H9 (cell line): Measurements from ENCODE around the gene IGFL4. TPM values are rescaled to one million over a fixed set of nuclear protein-coding genes. Genes with fewer than 3 reads are reported as not detected.

Experiments
- DNase-seq: peaks from one replicate; pipeline ENCODE4 v3.0.0-alpha.2; 2017
- H2AFZ ChIP-seq: one replicate; pipeline ENCODE4 v1.6.1; 2013; ENCODE audit warnings: mild to moderate bottlenecking, low read length, control low read depth, moderate library complexity
- H2AK5ac ChIP-seq: 2 replicates; pipeline ENCODE4 v1.6.1; 2013; ENCODE audit warnings: low read length, control low read depth, mixed read lengths; ENCODE audit not compliant: insufficient read length
- H2BK120ac ChIP-seq: one replicate; pipeline ENCODE4 v1.6.1; 2013; ENCODE audit warnings: low read depth, mild to moderate bottlenecking, low read length, control low read depth, inconsistent platforms; ENCODE audit not compliant: poor library complexity, severe bottlenecking
- H2BK12ac ChIP-seq: 2 replicates; pipeline ENCODE4 v1.6.1; 2013; ENCODE audit warnings: low read length, control low read depth, mixed read lengths, low read depth; ENCODE audit not compliant: insufficient read length
- H2BK15ac ChIP-seq: 2 replicates; pipeline ENCODE4 v1.6.1; 2013; ENCODE audit warnings: low read depth, low read length, control low read depth
- H2BK20ac ChIP-seq: one replicate; pipeline ENCODE4 v1.6.1; 2013; ENCODE audit warnings: low read depth, mild to moderate bottlenecking, low read length, control low read depth, inconsistent platforms; ENCODE audit not compliant: poor library complexity, severe bottlenecking
- H2BK5ac ChIP-seq: 2 replicates; pipeline ENCODE4 v1.6.1; 2013; ENCODE audit warnings: low read length, control low read depth, mixed read lengths; ENCODE audit not compliant: insufficient read length
- H3K14ac ChIP-seq: 2 replicates; pipeline ENCODE4 v1.6.1; 2013; ENCODE audit warnings: low read length, control low read depth; ENCODE audit not compliant: insufficient read depth
- H3K18ac ChIP-seq: 2 replicates; pipeline ENCODE4 v1.6.1; 2013; ENCODE audit warnings: low read depth, mild to moderate bottlenecking, mixed read lengths, low read length, control low read depth; ENCODE audit not compliant: insufficient read length
- H3K23ac ChIP-seq: 2 replicates; pipeline ENCODE4 v1.6.1; 2013; ENCODE audit warnings: low read length, control low read depth, mixed read lengths, low read depth; ENCODE audit not compliant: insufficient read length
- H3K23me2 ChIP-seq: 2 replicates; pipeline ENCODE4 v1.6.1; 2013; ENCODE audit warnings: low read depth, mild to moderate bottlenecking, mixed read lengths, low read length, control low read depth; ENCODE audit not compliant: insufficient read length, poor library complexity, severe bottlenecking
- H3K27ac ChIP-seq: 2 replicates; pipeline ENCODE4 v1.5.1; 2013; ENCODE audit warnings: low read length, control low read depth, mixed read lengths, low read depth; ENCODE audit not compliant: insufficient read length
- H3K27me3 ChIP-seq: 2 replicates; pipeline ENCODE4 v1.6.1; 2013; ENCODE audit warnings: low read length, control low read depth, inconsistent platforms; ENCODE audit not compliant: insufficient read depth
- H3K4ac ChIP-seq: 2 replicates; pipeline ENCODE4 v1.6.1; 2013; ENCODE audit warnings: low read depth, mild to moderate bottlenecking, control low read depth, inconsistent platforms, low read length, moderate library complexity
- H3K4me1 ChIP-seq: 2 replicates; pipeline ENCODE4 v1.6.1; 2013; ENCODE audit warnings: low read length, control low read depth, inconsistent platforms; ENCODE audit not compliant: insufficient read depth
- H3K4me2 ChIP-seq: 2 replicates; pipeline ENCODE4 v1.6.1; 2013; ENCODE audit warnings: low read length, control low read depth, mixed read lengths; ENCODE audit not compliant: insufficient read length, insufficient read depth
- H3K56ac ChIP-seq: 2 replicates; pipeline ENCODE4 v1.6.1; 2013; ENCODE audit warnings: low read depth, mild to moderate bottlenecking, mixed read lengths, low read length, control low read depth; ENCODE audit not compliant: insufficient read length
- H3K79me1 ChIP-seq: 2 replicates; pipeline ENCODE4 v1.6.1; 2013; ENCODE audit warnings: low read depth, mild to moderate bottlenecking, moderate library complexity, low read length, control low read depth, inconsistent platforms; ENCODE audit not compliant: insufficient read depth, poor library complexity, severe bottlenecking
- H3K79me2 ChIP-seq: 2 replicates; pipeline ENCODE4 v1.6.1; 2013; ENCODE audit warnings: low read length, control low read depth, inconsistent platforms; ENCODE audit not compliant: insufficient read depth
- H3K9ac ChIP-seq: 2 replicates; pipeline ENCODE4 v1.6.1; 2013; ENCODE audit warnings: low read length, control low read depth, mixed read lengths; ENCODE audit not compliant: insufficient read length; ENCODE audit errors: extremely low read depth
- H3K9me3 ChIP-seq: one replicate; pipeline ENCODE4 v1.6.1; 2013; ENCODE audit warnings: low read depth, low read length, inconsistent platforms; ENCODE audit not compliant: control insufficient read depth
- H3T11ph ChIP-seq: one replicate; pipeline ENCODE4 v1.6.1; 2013; ENCODE audit warnings: mild to moderate bottlenecking, low read length, control low read depth, inconsistent platforms
- H4K20me1 ChIP-seq: one replicate; pipeline ENCODE4 v1.6.1; 2013; ENCODE audit not compliant: control insufficient read depth, insufficient read length, insufficient read depth
- H4K5ac ChIP-seq: 2 replicates; pipeline ENCODE4 v1.6.1; 2013; ENCODE audit warnings: low read depth, mild to moderate bottlenecking, mixed read lengths, low read length, control low read depth; ENCODE audit not compliant: insufficient read length
- H4K8ac ChIP-seq: replicated peaks from 2 replicates; pipeline ENCODE4 v1.6.1; 2013; ENCODE audit warnings: low read length, control low read depth, mixed read lengths, low read depth; ENCODE audit not compliant: insufficient read length
- H4K91ac ChIP-seq: 2 replicates; pipeline ENCODE4 v1.6.1; 2013; ENCODE audit warnings: low read depth, mild to moderate bottlenecking, moderate library complexity, mixed read lengths, low read length, control low read depth; ENCODE audit not compliant: insufficient read length
- H3K27ac Mint-ChIP-seq, 3 experiments: 2 replicates in 2 of 3; 3 replicates in 1 of 3; pipeline ENCODE4 v1.8.0; 2020 to 2021; ENCODE audit warnings: mixed read lengths in 3 of 3, mild to moderate bottlenecking in 1 of 3, moderate library complexity in 1 of 3
- H3K27me3 Mint-ChIP-seq: 2 replicates; pipeline ENCODE4 v1.8.0; 2021; ENCODE audit warnings: low read depth, mild to moderate bottlenecking, moderate library complexity, mixed read lengths
- H3K36me3 Mint-ChIP-seq, 3 experiments: 2 replicates in 2 of 3; 3 replicates in 1 of 3; pipeline ENCODE4 v1.8.0; 2020 to 2021; ENCODE audit warnings: low read depth in 3 of 3, mixed read lengths in 3 of 3; ENCODE audit not compliant: insufficient read depth in 1 of 3
- H3K4me1 Mint-ChIP-seq, 2 experiments: 2 replicates each; pipeline ENCODE4 v1.8.0; 2020; ENCODE audit warnings: mixed read lengths in 2 of 2
- H3K4me3 Mint-ChIP-seq, 2 experiments: 2 replicates in 1 of 2; 3 replicates in 1 of 2; pipeline ENCODE4 v1.8.0; 2020 to 2021; ENCODE audit warnings: mild to moderate bottlenecking in 2 of 2, mixed read lengths in 2 of 2, moderate library complexity in 1 of 2
- H3K9me3 Mint-ChIP-seq, 2 experiments: 2 replicates in 1 of 2; 3 replicates in 1 of 2; pipeline ENCODE4 v1.8.0; 2020; ENCODE audit warnings: mild to moderate bottlenecking in 2 of 2, mixed read lengths in 2 of 2, moderate library complexity in 1 of 2
- WGBS: extraction: QIAGEN DNeasy Blood & Tissue Kit; methylation state at CpG from one replicate; pipeline ENCODE4 v1.1.7; 2013; ENCODE audit warnings: missing lambda C conversion rate, low lambda C conversion rate, mixed read lengths; ENCODE audit not compliant: insufficient read length; ENCODE audit errors: extremely low coverage; 5-methylcytosine and 5-hydroxymethylcytosine counted together
- total RNA-seq: library from RNA; stranded (reverse); gene quantifications from 2 replicates; pipeline ENCODE4 v1.2.1, GENCODE V29; 2021
- TF ChIP-seq, protein P1 (sequence below): fragments of 200-600 bp; sonication (generic); conservative IDR thresholded peaks from 3 replicates; pipeline ENCODE4 v1.8.0; 2021; ENCODE audit warnings: antibody characterized with exemption, mild to moderate bottlenecking

The IGFL4 gene
- total RNA-seq, 1 experiment from 2014 or later = 0.33 TPM

DNA sequence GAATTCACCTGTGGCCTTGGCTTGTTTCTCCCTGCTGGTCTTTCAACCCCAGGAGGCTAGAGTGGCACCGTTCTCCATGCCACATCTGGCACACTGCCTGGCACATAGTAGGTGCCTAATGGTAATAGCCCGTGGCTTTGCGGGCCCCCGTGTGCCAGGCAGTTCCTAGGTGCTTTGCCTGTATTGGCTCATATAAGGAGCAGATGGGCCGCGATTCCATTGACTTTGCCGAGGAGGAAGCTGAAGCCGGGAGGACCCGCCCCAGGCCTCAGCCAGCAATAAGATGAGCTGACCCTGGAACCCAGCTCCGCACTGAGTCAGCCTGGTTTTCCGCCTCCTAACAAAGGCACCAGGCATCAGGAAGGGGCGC, 18.8 kb downstream of the IGFL4 start:
- no peak overlapping the region for H3K23ac ChIP-seq
- H2AK5ac ChIP-seq = no peak overlapping the region
- H3K4me3 Mint-ChIP-seq = no peak overlapping the region
- no peak overlapping the region for H2AFZ ChIP-seq
- no peak overlapping the region for H4K8ac ChIP-seq
- H3K9me3 Mint-ChIP-seq = peaks cover 3 to 4% of the 10 kb centered on the region in 2 experiments; a peak in 2 of 5 replicates
- H3K79me1 ChIP-seq = no peaks in the 10 kb centered on the region
- H2BK20ac ChIP-seq = no peak overlapping the region
- no peaks in the 10 kb centered on the region for H3K27me3 Mint-ChIP-seq
- no peak overlapping the region for H3T11ph ChIP-seq
- H3K14ac ChIP-seq = no peak overlapping the region; the same call in 1 of the 2 replicates
- H3K79me2 ChIP-seq = no peaks in the 10 kb centered on the region
- H3K4me1 ChIP-seq = no peaks in the 10 kb centered on the region
- TF ChIP-seq, protein P1, sequence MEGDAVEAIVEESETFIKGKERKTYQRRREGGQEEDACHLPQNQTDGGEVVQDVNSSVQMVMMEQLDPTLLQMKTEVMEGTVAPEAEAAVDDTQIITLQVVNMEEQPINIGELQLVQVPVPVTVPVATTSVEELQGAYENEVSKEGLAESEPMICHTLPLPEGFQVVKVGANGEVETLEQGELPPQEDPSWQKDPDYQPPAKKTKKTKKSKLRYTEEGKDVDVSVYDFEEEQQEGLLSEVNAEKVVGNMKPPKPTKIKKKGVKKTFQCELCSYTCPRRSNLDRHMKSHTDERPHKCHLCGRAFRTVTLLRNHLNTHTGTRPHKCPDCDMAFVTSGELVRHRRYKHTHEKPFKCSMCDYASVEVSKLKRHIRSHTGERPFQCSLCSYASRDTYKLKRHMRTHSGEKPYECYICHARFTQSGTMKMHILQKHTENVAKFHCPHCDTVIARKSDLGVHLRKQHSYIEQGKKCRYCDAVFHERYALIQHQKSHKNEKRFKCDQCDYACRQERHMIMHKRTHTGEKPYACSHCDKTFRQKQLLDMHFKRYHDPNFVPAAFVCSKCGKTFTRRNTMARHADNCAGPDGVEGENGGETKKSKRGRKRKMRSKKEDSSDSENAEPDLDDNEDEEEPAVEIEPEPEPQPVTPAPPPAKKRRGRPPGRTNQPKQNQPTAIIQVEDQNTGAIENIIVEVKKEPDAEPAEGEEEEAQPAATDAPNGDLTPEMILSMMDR = no peak
- H3K27me3 ChIP-seq = no peaks in the 10 kb centered on the region
- no peak overlapping the region for H4K5ac ChIP-seq
- H3K36me3 Mint-ChIP-seq = peaks cover 4 to 14% (median 14%) of the 10 kb centered on the region in 3 experiments; a peak in 5 of 7 replicates
- H3K18ac ChIP-seq = no peak overlapping the region
- no peaks in the 10 kb centered on the region for H3K9me3 ChIP-seq
- no peak overlapping the region for H3K56ac ChIP-seq
- peak overlapping the region in 1 of 3 experiments; percentile 85; a peak in 1 of 7 replicates for H3K27ac Mint-ChIP-seq
- no peak overlapping the region for H3K4ac ChIP-seq
- DNase-seq = no peak
- H4K91ac ChIP-seq = no peak overlapping the region
- H3K27ac ChIP-seq = no peak overlapping the region
- H2BK120ac ChIP-seq = no peak overlapping the region
- no peak overlapping the region for H2BK5ac ChIP-seq
- no peak overlapping the region for H3K4me2 ChIP-seq
- no peak overlapping the region for H2BK12ac ChIP-seq
- no CpG with 5 or more reads among the region's 12 CpGs for WGBS
- H3K4me1 Mint-ChIP-seq = peaks cover 10 to 19% of the 10 kb centered on the region in 2 experiments
- H4K20me1 ChIP-seq = no peaks in the 10 kb centered on the region
- H3K9ac ChIP-seq = no peak overlapping the region
- H3K23me2 ChIP-seq = no peaks in the 10 kb centered on the region
- H2BK15ac ChIP-seq = no peak overlapping the region
